Ectodermal cell (in vitro differentiated cells): Measurements from ENCODE around the gene CFAP57.

Experiments
- H3K27ac ChIP-seq: 2 replicates; pipeline ENCODE4 v1.7.0; 2013; ENCODE audit warnings: mild to moderate bottlenecking, low read depth, low read length; ENCODE audit not compliant: insufficient read depth, poor library complexity, severe bottlenecking
- H3K27me3 ChIP-seq: 2 replicates; pipeline ENCODE4 v1.7.0; 2013; ENCODE audit warnings: mild to moderate bottlenecking, low read length; ENCODE audit not compliant: insufficient read depth, control insufficient read depth, poor library complexity, severe bottlenecking
- H3K36me3 ChIP-seq: one replicate; pipeline ENCODE4 v1.7.0; 2013; ENCODE audit warnings: low read length; ENCODE audit not compliant: control insufficient read depth, insufficient read depth
- H3K4me1 ChIP-seq: one replicate; pipeline ENCODE4 v1.7.0; 2013; ENCODE audit warnings: low read length; ENCODE audit not compliant: control insufficient read depth, insufficient read depth
- H3K4me3 ChIP-seq: 2 replicates; pipeline ENCODE4 v1.7.0; 2013; ENCODE audit warnings: low read depth, low read length, control low read depth; ENCODE audit not compliant: insufficient read depth
- H3K9me3 ChIP-seq: 2 replicates; pipeline ENCODE4 v1.7.0; 2013; ENCODE audit warnings: mild to moderate bottlenecking, low read length, moderate library complexity; ENCODE audit not compliant: control insufficient read depth
- WGBS, 2 experiments: methylation state at CpG; one replicate each; pipeline ENCODE4 v1.1.7; 2013; ENCODE audit warnings: missing lambda C conversion rate in 2 of 2; 5-methylcytosine and 5-hydroxymethylcytosine counted together

The CFAP57 gene

GRCh38 chr1:43221797-43222196, 49.7 kb downstream of the CFAP57 start:
- H3K27ac ChIP-seq = no peak overlapping the region
- no peak overlapping the region for H3K4me3 ChIP-seq
- 95 to 100% methylated on average over 1 of the region's 1 CpG for WGBS, 2 experiments
- no peaks in the 10 kb centered on the region for H3K4me1 ChIP-seq
- no peaks in the 10 kb centered on the region for H3K36me3 ChIP-seq
- H3K27me3 ChIP-seq = no peaks in the 10 kb centered on the region
- no peaks in the 10 kb centered on the region for H3K9me3 ChIP-seq

DNA sequence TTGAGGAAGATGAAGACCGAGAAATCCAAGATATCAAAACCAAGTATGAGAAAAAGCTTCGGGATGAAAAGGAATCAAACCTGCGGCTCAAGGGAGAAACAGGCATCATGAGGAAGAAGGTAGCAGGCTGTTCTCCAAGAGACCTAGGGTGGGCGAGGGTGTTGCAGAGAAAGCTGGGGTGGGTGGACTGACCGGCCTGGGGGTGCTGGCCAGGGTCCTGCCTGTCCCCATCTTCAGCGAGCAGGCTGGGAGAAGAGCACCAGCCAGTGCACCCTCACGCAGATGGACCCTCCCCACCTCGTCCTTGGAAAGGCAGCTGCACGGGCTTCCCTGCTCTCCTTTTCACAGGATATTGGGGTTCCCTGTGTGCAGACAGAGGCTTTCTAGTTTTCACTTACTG, 50.7 kb downstream of the CFAP57 start:
- no peaks in the 10 kb centered on the region for H3K27me3 ChIP-seq
- no peaks in the 10 kb centered on the region for H3K9me3 ChIP-seq
- no peaks in the 10 kb centered on the region for H3K36me3 ChIP-seq
- H3K27ac ChIP-seq = no peak overlapping the region
- H3K4me3 ChIP-seq = no peak overlapping the region
- no peaks in the 10 kb centered on the region for H3K4me1 ChIP-seq
- 90 to 91% methylated on average over 9 of the region's 9 CpGs for WGBS, 2 experiments

DNA sequence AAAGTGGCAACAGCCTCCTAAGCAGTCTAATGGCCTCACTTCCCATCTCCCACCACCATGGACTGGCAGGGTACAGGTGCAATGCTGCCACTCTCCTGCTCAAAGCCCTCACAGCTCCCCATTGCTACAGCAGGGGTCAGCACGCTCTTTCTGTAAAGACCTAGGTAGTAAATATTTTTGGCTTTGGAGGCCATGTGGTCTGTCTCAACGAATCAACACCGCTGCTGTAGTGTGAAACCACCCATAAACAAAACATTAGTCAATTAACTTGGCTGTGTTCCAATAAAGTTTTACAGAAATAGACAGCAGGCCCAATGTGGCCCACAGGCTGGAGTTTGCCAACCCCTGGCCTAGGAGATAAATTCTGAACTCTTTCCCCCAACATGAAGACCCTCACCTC, 53.0 kb downstream of the CFAP57 start:
- peaks cover 5% of the 10 kb centered on the region for H3K4me1 ChIP-seq
- no peaks in the 10 kb centered on the region for H3K27me3 ChIP-seq
- H3K9me3 ChIP-seq = no peaks in the 10 kb centered on the region
- H3K4me3 ChIP-seq = no peak overlapping the region
- H3K27ac ChIP-seq = no peak overlapping the region
- no peaks in the 10 kb centered on the region for H3K36me3 ChIP-seq
- 84 to 93% methylated on average over 3 of the region's 3 CpGs for WGBS, 2 experiments

GRCh38 chr1:43227143-43227764, 55.1 kb downstream of the CFAP57 start:
- H3K4me3 ChIP-seq = no peak overlapping the region
- H3K27ac ChIP-seq = no peak overlapping the region
- 29 to 30% methylated on average over 10 of the region's 10 CpGs for WGBS, 2 experiments
- H3K9me3 ChIP-seq = no peaks in the 10 kb centered on the region
- no peaks in the 10 kb centered on the region for H3K36me3 ChIP-seq
- no peaks in the 10 kb centered on the region for H3K27me3 ChIP-seq
- peaks cover 11% of the 10 kb centered on the region for H3K4me1 ChIP-seq

GRCh38 chr1:43229826-43230780, 58.0 kb downstream of the CFAP57 start:
- H3K36me3 ChIP-seq = no peaks in the 10 kb centered on the region
- no peak overlapping the region for H3K4me3 ChIP-seq
- H3K27me3 ChIP-seq = no peaks in the 10 kb centered on the region
- H3K9me3 ChIP-seq = no peaks in the 10 kb centered on the region
- WGBS, 2 experiments = 72% methylated on average over 6 of the region's 6 CpGs
- no peak overlapping the region for H3K27ac ChIP-seq
- H3K4me1 ChIP-seq = peaks cover 11% of the 10 kb centered on the region

DNA sequence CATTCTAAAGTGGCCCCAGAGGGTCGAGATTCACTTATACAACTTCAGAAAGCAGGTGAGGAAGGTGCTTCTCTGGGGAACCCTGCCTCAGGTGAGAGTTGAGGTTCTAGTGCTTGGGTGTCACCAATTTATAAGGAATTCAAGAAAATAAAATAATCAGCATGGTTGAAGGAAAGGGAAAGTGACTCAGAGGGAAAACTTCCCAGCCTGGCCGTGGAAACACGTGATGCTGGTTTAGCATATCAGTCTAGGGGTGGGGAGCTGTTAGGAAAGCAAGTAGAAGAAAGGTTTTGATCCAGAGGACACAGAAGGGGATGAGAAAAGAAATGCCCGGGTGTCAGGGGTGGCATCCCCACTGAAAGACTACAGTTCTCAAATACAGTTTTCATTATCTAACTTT, 59.9 kb downstream of the CFAP57 start:
- H3K27ac ChIP-seq = no peak overlapping the region
- no peaks in the 10 kb centered on the region for H3K36me3 ChIP-seq
- H3K27me3 ChIP-seq = no peaks in the 10 kb centered on the region
- WGBS, 2 experiments = 58 to 68% methylated on average over 4 of the region's 4 CpGs
- H3K4me1 ChIP-seq = peaks cover 11% of the 10 kb centered on the region
- no peaks in the 10 kb centered on the region for H3K9me3 ChIP-seq
- no peak overlapping the region for H3K4me3 ChIP-seq

GRCh38 chr1:43232482-43232881, 60.4 kb downstream of the CFAP57 start:
- peaks cover 11% of the 10 kb centered on the region for H3K4me1 ChIP-seq
- 90 to 97% methylated on average over 4 of the region's 4 CpGs for WGBS, 2 experiments
- no peak overlapping the region for H3K27ac ChIP-seq
- no peak overlapping the region for H3K4me3 ChIP-seq
- H3K27me3 ChIP-seq = no peaks in the 10 kb centered on the region
- H3K36me3 ChIP-seq = no peaks in the 10 kb centered on the region
- no peaks in the 10 kb centered on the region for H3K9me3 ChIP-seq

- Histone ChIP-seq H3K4me1 (peaks cover 11% of the 10 kb centered on the region), H3K9me3 (no peaks in the 10 kb centered on the region), H3K4me3 (no peak overlapping the region), H3K36me3 (no peaks in the 10 kb centered on the region), H3K27me3 (no peaks in the 10 kb centered on the region), H3K27ac (no peak overlapping the region)
- WGBS, 2 experiments = 94 to 96% methylated on average over 5 of the region's 5 CpGs
Observed at GRCh38 chr1:43233631-43234030, 61.5 kb downstream of the CFAP57 start.

DNA sequence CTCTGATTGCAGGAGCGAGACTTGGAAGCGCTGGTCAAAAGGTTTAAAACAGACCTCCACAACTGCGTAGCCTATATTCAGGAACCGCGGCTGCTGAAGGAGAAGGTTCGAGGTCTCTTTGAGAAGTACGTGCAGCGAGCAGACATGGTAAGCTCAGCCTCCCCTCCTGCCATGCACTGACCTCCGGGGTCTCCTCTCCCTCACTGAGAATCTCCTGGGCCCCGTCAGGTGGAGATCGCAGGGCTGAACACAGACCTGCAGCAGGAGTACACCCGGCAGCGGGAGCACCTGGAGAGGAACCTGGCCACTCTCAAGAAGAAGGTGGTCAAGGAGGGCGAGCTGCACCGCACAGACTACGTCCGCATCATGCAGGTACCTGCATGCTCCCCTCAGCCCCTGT, 62.1 kb downstream of the CFAP57 start:
- Histone ChIP-seq H3K9me3 (no peaks in the 10 kb centered on the region), H3K4me1 (peaks cover 11% of the 10 kb centered on the region), H3K27me3 (no peaks in the 10 kb centered on the region), H3K36me3 (no peaks in the 10 kb centered on the region), H3K27ac (no peak overlapping the region), H3K4me3 (no peak overlapping the region)
- WGBS, 2 experiments = 94 to 95% methylated on average over 17 of the region's 17 CpGs

DNA sequence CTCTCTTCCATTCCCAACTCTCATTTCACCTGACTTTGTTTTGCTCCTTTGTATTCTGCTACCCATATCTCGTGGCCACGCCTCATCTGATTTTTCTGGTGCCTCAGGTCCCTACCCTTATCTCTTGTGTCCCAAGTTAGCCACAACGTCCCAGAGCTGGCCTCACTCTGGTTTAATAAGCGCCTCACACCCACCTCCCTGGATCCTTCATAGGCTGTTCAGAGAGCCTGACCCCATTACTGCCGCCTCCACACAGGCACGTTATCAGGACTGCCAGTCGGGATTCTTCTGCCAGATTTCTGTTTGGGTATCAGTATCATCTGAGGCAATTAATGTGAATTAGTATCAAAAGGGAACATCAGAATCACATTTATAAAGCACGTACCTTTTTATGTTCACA, 62.9 kb downstream of the CFAP57 start:
- Histone ChIP-seq H3K9me3 (no peaks in the 10 kb centered on the region), H3K36me3 (no peaks in the 10 kb centered on the region), H3K4me1 (peaks cover 7% of the 10 kb centered on the region), H3K27ac (no peak overlapping the region), H3K27me3 (no peaks in the 10 kb centered on the region), H3K4me3 (no peak overlapping the region)
- 90 to 96% methylated on average over 7 to 8 of the region's 8 CpGs for WGBS, 2 experiments
